Activated gamma-delta T cell (primary cell): ENCODE measurements around the gene CCDC60.

Experiments used
- DNase-seq: peaks from one replicate; lab custom pipeline; 2025; lab: John Stamatoyannopoulos, UW

Gene CCDC60

GRCh38 chr12:119540476-119540875, 205.9 kb downstream of the CCDC60 start:
- no peak for DNase-seq

- no peak for DNase-seq
Observed at GRCh38 chr12:119544765-119545625, 210.5 kb downstream of the CCDC60 start.

- DNase-seq: no peak
Observed at GRCh38 chr12:119546340-119546739, 211.8 kb downstream of the CCDC60 start.

DNA sequence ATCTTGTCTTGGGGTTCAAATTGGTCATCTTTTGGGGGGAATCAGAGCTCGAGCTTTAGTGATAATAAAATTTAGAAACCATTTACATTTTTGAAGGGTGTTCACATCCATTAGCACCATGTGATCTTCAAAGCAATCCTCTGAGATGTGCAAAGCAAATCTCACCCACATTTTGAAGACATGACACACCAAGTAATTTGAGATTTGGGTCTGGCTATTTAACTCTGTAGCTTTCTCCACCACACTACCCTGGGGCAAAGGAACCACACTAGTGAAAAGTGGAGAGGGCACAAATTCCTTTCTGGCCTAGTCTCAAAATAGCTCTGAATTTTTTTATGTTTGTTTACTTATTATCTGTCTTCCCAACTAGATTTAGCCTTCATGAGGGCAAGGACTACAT, 212.5 kb downstream of the CCDC60 start:
- no peak for DNase-seq

DNA sequence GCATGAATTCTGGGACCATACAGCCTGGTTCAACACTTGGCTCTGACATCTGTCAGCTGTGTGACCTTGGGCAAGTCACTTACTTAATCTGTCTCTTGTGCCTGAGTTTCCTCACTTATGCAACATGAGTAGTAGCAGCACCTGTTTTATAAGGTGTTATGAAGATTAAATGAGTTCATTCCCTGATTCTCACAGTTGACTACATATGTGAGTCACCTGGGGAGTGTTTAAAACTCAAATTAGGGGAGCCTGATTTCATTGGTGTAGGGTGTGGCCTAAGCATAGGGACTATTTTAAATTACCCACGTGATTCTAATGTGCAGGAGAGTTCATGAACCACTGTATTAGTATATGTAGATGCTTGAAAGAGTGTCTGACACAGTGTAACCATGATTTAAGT, 222.3 kb downstream of the CCDC60 start:
- DNase-seq: no peak

GRCh38 chr12:119565404-119565803, 230.9 kb downstream of the CCDC60 start:
- DNase-seq: no peak

DNA sequence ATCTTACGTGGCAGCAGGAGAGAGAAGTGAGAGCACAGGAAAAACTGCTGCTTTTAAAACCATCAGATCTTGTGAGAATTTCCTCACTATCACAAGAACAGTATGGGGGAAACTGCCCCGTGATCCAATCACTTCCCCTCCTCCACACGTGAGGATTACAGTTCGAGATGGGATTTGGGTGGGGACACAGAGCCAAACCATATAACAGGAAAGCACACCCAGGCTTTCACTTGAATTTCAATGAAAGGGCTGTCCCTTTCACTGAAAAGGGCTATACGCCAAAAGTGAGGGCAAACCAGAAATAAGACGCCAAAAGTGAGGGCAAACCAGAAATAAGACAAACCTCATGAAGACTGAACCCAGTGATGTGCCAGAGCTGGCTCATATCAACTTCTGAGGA, 236.2 kb downstream of the CCDC60 start:
- no peak for DNase-seq

- no peak for DNase-seq
Observed at GRCh38 chr12:119573086-119573485, 238.6 kb downstream of the CCDC60 start.

- DNase-seq: no peak
Observed at GRCh38 chr12:119574255-119574654, 239.7 kb downstream of the CCDC60 start.

DNA sequence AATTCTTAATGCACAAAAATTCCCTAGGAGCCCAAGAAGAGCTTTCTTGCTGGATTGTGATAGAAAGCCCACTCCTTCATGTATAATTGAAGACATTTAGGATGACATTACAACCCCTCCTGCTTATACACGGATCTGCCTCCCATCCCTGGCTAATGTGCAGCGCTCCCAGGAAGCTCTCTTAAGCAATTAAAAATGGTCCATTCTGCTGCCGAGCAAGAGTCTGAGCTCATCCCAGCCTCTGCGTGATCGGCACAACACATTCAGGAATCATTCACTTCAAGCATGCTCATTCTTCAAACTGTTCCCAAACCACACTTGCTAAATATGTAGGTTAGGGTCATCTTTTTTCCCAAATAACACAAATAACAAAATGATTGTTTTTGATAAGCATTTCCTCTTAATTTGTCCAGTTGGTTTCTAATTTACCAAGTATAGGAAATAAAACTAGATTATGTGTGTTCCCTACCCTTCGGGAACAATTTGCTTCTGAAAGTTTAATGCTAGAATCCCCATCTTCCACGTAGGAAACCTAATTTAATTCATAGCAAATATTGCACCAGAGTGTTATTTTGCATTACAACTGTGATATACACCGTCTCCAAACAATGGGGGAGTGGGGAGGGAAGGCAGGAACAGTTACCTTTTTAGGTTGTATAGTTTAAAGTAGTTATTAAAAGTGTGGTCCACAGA, 241.7 kb downstream of the CCDC60 start:
- DNase-seq: no peak

DNA sequence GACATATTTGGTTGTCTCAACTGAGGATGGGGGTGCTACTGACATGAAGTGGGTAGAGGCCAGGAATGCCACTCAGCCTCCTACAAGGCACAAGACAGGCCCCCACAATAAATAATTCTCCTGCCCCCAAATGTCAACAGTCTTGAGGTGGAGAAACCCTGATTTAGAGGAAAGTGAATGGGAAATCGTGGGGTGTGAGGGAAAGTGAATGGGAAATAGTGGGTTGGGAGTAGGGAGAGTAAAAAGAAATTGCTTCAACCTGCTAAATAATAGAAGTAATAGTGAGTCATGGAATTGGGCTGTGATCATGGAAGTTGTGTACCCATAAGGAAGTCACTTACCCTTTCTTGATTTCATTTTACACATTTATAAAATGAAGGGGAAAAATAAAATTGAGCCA, 242.4 kb downstream of the CCDC60 start:
- no peak for DNase-seq

GRCh38 chr12:119578112-119578511, 243.6 kb downstream of the CCDC60 start:
- DNase-seq: no peak

GRCh38 chr12:119589097-119589496, 254.6 kb downstream of the CCDC60 start:
- no peak for DNase-seq

DNA sequence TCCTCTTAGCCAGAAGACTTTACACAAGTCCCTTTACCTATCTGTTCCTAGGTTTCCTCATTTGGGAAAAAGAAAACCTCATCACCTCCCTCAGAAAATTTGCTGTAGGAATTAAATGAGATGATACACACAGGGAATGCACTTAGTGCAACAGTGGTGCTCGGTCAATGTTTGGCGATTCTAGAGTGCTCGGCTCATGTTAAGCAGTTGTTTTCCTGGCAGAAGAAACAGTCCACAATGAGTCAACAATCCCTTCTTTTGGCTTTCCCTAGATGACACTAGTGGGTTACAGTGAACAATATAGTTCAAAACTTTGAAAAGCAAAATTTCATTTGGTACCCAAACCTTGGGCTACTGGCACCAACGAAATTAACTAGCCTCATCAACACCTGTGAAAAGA, 255.1 kb downstream of the CCDC60 start:
- DNase-seq: no peak
